Endothelial cell (in vitro differentiated cells): ENCODE measurements around the gene BID. TPM values are rescaled to one million over a fixed set of nuclear protein-coding genes. Genes with fewer than 3 reads are reported as not detected.

ENCODE experiments used
- DNase-seq: peaks from one replicate; pipeline ENCODE4 v3.0.0; 2021; ENCODE audit warnings: low spot score
- H3K27ac Mint-ChIP-seq: one replicate; pipeline ENCODE4 v1.8.0; 2021; ENCODE audit warnings: mixed read lengths, inconsistent platforms; ENCODE audit not compliant: unreplicated experiment
- H3K27me3 Mint-ChIP-seq: one replicate; pipeline ENCODE4 v1.8.0; 2021; ENCODE audit warnings: mild to moderate bottlenecking, moderate library complexity, mixed read lengths, inconsistent platforms; ENCODE audit not compliant: unreplicated experiment
- H3K36me3 Mint-ChIP-seq: one replicate; pipeline ENCODE4 v1.8.0; 2021; ENCODE audit warnings: mild to moderate bottlenecking, low read depth, mixed read lengths, inconsistent platforms; ENCODE audit not compliant: unreplicated experiment
- H3K4me1 Mint-ChIP-seq: one replicate; pipeline ENCODE4 v1.8.0; 2021; ENCODE audit warnings: mild to moderate bottlenecking, mixed read lengths, inconsistent platforms; ENCODE audit not compliant: unreplicated experiment
- H3K4me3 Mint-ChIP-seq: one replicate; pipeline ENCODE4 v1.8.0; 2021; ENCODE audit warnings: mild to moderate bottlenecking, mixed read lengths, inconsistent platforms; ENCODE audit not compliant: unreplicated experiment
- H3K9me3 Mint-ChIP-seq: one replicate; pipeline ENCODE4 v1.8.0; 2021; ENCODE audit warnings: mixed read lengths, inconsistent platforms; ENCODE audit not compliant: unreplicated experiment
- total RNA-seq: library from RNA; stranded (reverse); fragmentation: NEBNext Ultra II Directional; extraction: Animal tissue kit (Norgen Biotek cat#: 25700); gene quantifications from one replicate; pipeline ENCODE4 v1.2.1, GENCODE V29; 2021; ENCODE audit not compliant: unreplicated experiment
- TF ChIP-seq, protein P1 (sequence below): fragments of 200-600 bp; sonication (generic); IDR thresholded peaks from one replicate; pipeline ENCODE4 v1.5.0; 2021; ENCODE audit warnings: antibody characterized with exemption; ENCODE audit not compliant: unreplicated experiment

BID gene
- total RNA-seq, 1 donor from 2014 or later, result 32.5 TPM

DNA sequence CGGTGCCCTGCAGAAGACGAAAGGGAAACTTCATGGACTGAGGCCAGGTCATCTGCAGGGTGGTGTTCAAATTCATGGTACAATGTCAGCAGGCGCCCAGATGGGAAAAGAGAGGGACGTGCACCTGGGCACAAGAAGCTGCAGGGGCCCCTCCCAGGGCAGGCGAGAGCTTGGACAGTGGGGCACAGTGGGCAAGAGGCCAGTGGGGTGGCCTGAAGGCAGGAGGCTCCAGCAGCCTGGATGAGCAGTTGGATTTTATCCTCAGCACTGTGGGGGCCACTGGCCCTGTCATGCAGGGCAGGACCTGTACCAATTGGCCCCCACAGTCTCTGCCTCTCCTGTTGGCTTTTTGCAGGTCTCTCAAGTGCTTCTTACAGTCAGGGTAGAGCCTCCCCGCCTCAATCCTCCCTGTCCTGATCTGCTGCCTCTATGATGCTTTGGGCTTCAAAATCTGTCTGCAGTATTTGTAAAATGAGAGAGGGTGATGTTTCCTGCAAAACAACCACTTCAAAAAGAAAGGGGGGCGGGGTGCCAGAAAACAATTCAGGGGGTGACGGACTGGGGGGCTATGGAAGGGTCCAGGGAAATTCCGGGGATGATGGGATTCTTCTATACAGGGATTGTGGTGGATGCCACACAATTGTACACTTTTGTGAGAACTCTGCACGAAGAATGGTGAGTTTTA, 1.7 kb upstream of the BID start:
- DNase-seq, result no peak
- no peaks in the 10 kb centered on the region for H3K9me3 Mint-ChIP-seq
- H3K27ac Mint-ChIP-seq, result no peak overlapping the region
- TF ChIP-seq, protein P1, sequence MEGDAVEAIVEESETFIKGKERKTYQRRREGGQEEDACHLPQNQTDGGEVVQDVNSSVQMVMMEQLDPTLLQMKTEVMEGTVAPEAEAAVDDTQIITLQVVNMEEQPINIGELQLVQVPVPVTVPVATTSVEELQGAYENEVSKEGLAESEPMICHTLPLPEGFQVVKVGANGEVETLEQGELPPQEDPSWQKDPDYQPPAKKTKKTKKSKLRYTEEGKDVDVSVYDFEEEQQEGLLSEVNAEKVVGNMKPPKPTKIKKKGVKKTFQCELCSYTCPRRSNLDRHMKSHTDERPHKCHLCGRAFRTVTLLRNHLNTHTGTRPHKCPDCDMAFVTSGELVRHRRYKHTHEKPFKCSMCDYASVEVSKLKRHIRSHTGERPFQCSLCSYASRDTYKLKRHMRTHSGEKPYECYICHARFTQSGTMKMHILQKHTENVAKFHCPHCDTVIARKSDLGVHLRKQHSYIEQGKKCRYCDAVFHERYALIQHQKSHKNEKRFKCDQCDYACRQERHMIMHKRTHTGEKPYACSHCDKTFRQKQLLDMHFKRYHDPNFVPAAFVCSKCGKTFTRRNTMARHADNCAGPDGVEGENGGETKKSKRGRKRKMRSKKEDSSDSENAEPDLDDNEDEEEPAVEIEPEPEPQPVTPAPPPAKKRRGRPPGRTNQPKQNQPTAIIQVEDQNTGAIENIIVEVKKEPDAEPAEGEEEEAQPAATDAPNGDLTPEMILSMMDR, result no peak
- H3K36me3 Mint-ChIP-seq, result no peaks in the 10 kb centered on the region
- H3K27me3 Mint-ChIP-seq, result peaks cover 11% of the 10 kb centered on the region
- H3K4me1 Mint-ChIP-seq, result peaks cover 47% of the 10 kb centered on the region
- H3K4me3 Mint-ChIP-seq, result peak overlapping the region; percentile 62

DNA sequence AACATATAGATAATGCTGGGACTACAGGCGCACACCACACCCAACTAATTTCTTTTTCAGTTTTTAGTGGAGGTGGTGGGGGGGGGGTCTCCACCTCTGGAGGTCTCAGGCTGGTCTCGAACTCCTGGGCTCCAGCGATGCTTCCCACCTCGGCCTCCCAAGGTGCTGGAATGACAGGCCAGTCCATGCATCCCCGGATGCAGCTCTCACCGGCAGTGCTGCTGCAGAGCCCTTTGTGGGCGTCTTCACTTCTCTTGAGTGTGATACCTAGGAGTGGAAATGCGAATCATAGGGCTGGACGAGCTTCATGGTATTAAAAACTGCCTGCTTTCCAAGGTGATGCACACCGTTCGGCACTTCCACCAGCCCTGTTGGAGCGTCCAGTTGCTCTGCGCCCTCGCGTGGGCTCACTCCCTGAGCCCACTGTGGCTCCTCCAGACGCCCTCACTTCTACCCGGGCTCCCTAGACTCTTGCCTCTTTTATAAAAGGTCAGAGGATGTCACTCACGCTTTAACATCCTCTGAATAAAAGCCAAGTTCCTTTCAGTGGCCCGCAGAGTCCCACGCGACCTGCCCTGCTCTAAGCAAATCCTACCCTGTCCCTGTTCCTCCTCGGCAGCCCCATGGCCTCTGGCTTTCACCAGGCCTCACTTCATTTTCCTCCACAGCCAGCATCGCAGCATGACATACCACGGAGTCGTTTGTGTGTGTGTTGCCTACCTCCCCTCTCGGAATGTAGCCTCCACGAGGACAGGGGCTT, 837 bp upstream of the BID start:
- Mint-ChIP-seq H3K36me3 (peaks cover 3% of the 10 kb centered on the region), H3K9me3 (no peaks in the 10 kb centered on the region), H3K4me3 (peak overlapping the region; percentile 62), H3K4me1 (peaks cover 46% of the 10 kb centered on the region), H3K27me3 (peaks cover 14% of the 10 kb centered on the region), H3K27ac (no peak overlapping the region)
- TF ChIP-seq, protein P1, result no peak
- no peak for DNase-seq

DNA sequence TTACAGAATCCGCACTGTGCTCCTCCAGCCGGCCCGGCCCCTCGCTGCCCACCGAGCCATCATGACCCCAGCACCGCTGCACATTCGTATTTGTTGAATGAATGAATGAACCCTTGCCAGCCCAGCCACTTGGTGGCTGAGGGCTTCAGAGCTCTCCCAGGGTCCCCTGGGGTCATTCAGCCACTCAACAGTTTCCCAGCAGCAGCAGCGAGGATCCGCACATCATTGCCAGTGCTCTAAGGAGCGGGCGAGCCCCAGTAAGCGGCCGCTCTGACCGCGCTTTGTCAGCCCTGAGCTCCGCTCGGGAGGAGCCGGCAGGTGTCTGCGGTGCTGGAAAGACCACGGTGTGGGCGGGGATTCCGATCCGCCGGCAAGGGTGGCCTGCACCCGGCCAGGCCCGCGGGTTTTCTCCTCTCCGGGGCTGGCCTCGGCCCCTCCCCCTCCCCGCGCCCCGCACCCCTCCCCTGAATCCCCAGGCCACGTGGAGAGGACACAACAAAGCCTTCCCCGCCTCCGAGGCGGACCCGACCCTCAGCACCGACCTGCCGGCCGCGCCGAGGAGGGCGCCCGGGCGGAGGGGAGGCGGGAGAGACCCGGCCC, 563 bp downstream of the BID start:
- peaks cover 16% of the 10 kb centered on the region for H3K27me3 Mint-ChIP-seq
- DNase-seq, result peak; percentile 40
- TF ChIP-seq, protein P1, result no peak
- H3K9me3 Mint-ChIP-seq, result no peaks in the 10 kb centered on the region
- peaks cover 3% of the 10 kb centered on the region for H3K36me3 Mint-ChIP-seq
- H3K27ac Mint-ChIP-seq, result no peak overlapping the region
- peaks cover 34% of the 10 kb centered on the region for H3K4me1 Mint-ChIP-seq
- H3K4me3 Mint-ChIP-seq, result peak overlapping the region; percentile 87

DNA sequence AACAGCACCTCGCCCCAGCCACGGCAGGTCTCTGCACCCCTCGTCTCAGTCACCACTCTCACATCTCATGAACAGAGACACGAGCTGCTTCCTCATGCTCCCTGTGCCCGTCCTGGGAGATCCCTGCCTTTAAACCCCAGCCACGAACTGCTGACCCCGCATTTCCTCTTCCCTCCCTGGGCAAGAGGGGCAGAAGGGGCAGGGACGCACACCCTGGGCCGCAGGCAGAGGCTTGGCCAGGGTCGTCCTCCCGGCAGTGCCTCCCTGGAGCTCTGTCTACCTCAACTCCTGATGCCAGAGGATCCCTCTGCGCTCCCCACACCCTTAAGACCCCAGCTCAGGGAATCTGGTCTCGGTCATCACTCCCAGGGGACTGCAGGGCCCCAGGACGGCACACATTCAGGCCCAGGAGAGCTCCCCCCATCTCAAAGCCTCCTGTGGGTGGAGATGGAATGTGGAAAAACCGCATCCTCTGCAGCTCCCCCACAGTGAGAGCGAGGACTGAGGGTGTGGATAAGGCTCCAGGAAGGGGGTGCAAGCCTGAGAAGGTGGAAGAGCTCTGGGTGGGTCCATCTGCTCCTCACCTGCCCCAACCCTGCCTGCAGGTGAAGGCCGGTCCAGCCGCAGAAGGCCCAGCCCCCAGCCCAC, 1.2 kb downstream of the BID start:
- Mint-ChIP-seq H3K9me3 (no peaks in the 10 kb centered on the region), H3K27me3 (peaks cover 16% of the 10 kb centered on the region), H3K27ac (no peak overlapping the region), H3K4me3 (peak overlapping the region; percentile 87), H3K4me1 (peaks cover 32% of the 10 kb centered on the region), H3K36me3 (peaks cover 3% of the 10 kb centered on the region)
- TF ChIP-seq, protein P1, result no peak
- no peak for DNase-seq
